HFFc6 (cell line): Measurements from ENCODE around the gene CASP10. TPM values are rescaled to one million over a fixed set of nuclear protein-coding genes. Genes with fewer than 3 reads are reported as not detected.

Experiments used
- DNase-seq: peaks from one replicate; pipeline ENCODE4 v3.0.0-alpha.2; 2018
- H3K27ac Mint-ChIP-seq: 2 replicates; pipeline ENCODE4 v1.8.0; 2020; ENCODE audit warnings: mild to moderate bottlenecking, mixed read lengths
- H3K27me3 Mint-ChIP-seq: 2 replicates; pipeline ENCODE4 v1.8.0; 2021; ENCODE audit warnings: mild to moderate bottlenecking, moderate library complexity, mixed read lengths; ENCODE audit not compliant: insufficient read depth
- H3K36me3 Mint-ChIP-seq: 2 replicates; pipeline ENCODE4 v1.8.0; 2021; ENCODE audit warnings: low read depth, mixed read lengths
- H3K4me1 Mint-ChIP-seq: 2 replicates; pipeline ENCODE4 v1.8.0; 2020; ENCODE audit warnings: low read depth, mixed read lengths
- H3K4me3 Mint-ChIP-seq: 2 replicates; pipeline ENCODE4 v1.8.0; 2020; ENCODE audit warnings: mild to moderate bottlenecking, moderate library complexity, mixed read lengths
- H3K9me3 Mint-ChIP-seq: 2 replicates; pipeline ENCODE4 v1.8.0; 2020; ENCODE audit warnings: mild to moderate bottlenecking, mixed read lengths
- CTCF ChIP-seq: fragments of 200-600 bp; sonication (generic); IDR thresholded peaks from 2 replicates; pipeline ENCODE4 v1.5.0; 2021; ENCODE audit warnings: antibody characterized with exemption, mild to moderate bottlenecking
- total RNA-seq, 6 experiments: library from RNA; stranded (reverse); fragmentation: NEBNext Ultra II Directional; extraction: Animal tissue kit (Norgen Biotek cat#: 25700); gene quantifications; 2 replicates in 1 of 6; 3 replicates in 5 of 6; pipeline ENCODE4 v1.2.3, GENCODE V29; 2021

CASP10 gene
- total RNA-seq, 6 experiments from 2014 or later = 0.36 to 1.9 (median 1.6) TPM

GRCh38 chr2:201257956-201258665 lies 75.2 kb downstream of the CASP10 start:
- Mint-ChIP-seq H3K36me3 (peaks cover 6% of the 10 kb centered on the region; the same call in 1 of the 2 replicates), H3K4me3 (peak overlapping the region; percentile 98), H3K9me3 (no peaks in the 10 kb centered on the region), H3K27ac (peak overlapping the region; percentile 99), H3K27me3 (no peaks in the 10 kb centered on the region), H3K4me1 (peaks cover 58% of the 10 kb centered on the region)
- peak; percentile 79 for DNase-seq
- no peak for TF ChIP-seq CTCF

GRCh38 chr2:201258666-201259615 lies 76.0 kb downstream of the CASP10 start:
- Mint-ChIP-seq H3K9me3 (no peaks in the 10 kb centered on the region), H3K27ac (peak overlapping the region; percentile 99), H3K36me3 (peaks cover 6% of the 10 kb centered on the region; the same call in 1 of the 2 replicates), H3K27me3 (no peaks in the 10 kb centered on the region), H3K4me1 (peaks cover 66% of the 10 kb centered on the region), H3K4me3 (peak overlapping the region; percentile 98)
- DNase-seq = no peak
- TF ChIP-seq CTCF = peak; percentile 31; the same call in 1 of the 2 replicates

- TF ChIP-seq CTCF = no peak
- no peaks in the 10 kb centered on the region for H3K9me3 Mint-ChIP-seq
- peaks cover 68% of the 10 kb centered on the region for H3K4me1 Mint-ChIP-seq
- no peak for DNase-seq
- peak within 1 kb of the TSS; percentile 98 for H3K4me3 Mint-ChIP-seq
- peak within 1 kb of the TSS; percentile 99 for H3K27ac Mint-ChIP-seq
- H3K27me3 Mint-ChIP-seq = no peaks in the 10 kb centered on the region
- peaks cover 6% of the 10 kb centered on the region; the same call in 1 of the 2 replicates for H3K36me3 Mint-ChIP-seq
These were observed 77.4 kb downstream of the CASP10 start, which contains the start of gene CASP8 for GRCh38 chr2:201260302-201260800. TSS of gene CASP8 (plus strand) at chr2:201260536. CDS start at chr2:201266487, 5,951 bp downstream.

- DNase-seq = no peak
- no peak for TF ChIP-seq CTCF
- H3K27me3 Mint-ChIP-seq = no peaks in the 10 kb centered on the region; the same call in 1 of the 2 replicates
- no peaks in the 10 kb centered on the region for H3K9me3 Mint-ChIP-seq
- no peak overlapping the region for H3K27ac Mint-ChIP-seq
- H3K36me3 Mint-ChIP-seq = peaks cover 6% of the 10 kb centered on the region; the same call in 1 of the 2 replicates
- peaks cover 66% of the 10 kb centered on the region for H3K4me1 Mint-ChIP-seq
- H3K4me3 Mint-ChIP-seq = peak overlapping the region; percentile 2; the same call in 1 of the 2 replicates
These were observed 78.5 kb downstream of the CASP10 start for GRCh38 chr2:201261471-201261870.

- Mint-ChIP-seq H3K4me1 (peaks cover 63% of the 10 kb centered on the region), H3K9me3 (no peaks in the 10 kb centered on the region), H3K27ac (no peak overlapping the region), H3K4me3 (0 out of 2 replicates have a peak overlapping the region, but pooled peaks have one; percentile 2), H3K27me3 (no peaks in the 10 kb centered on the region; the same call in 1 of the 2 replicates), H3K36me3 (peaks cover 10% of the 10 kb centered on the region)
- no peak for TF ChIP-seq CTCF
- no peak for DNase-seq
These were observed 79.0 kb downstream of the CASP10 start for GRCh38 chr2:201261906-201262305.
